ENCODE results near the gene OR10P1. TPM values are rescaled to one million over a fixed set of nuclear protein-coding genes. Genes with fewer than 3 reads are reported as not detected.

OR10P1 gene
- total RNA-seq, 2 experiments from 2014 or later = not detected

GRCh38 chr12:55610598-55610997 is 26.1 kb upstream of the OR10P1 start:
- Histone ChIP-seq H3K36me3 (ENCODE audit: insufficient read depth, low read length) (no peaks in the 10 kb centered on the region), H3K27ac (ENCODE audit: low read depth, low read length, poor library complexity, severe bottlenecking) (no peak overlapping the region), H3K4me3 (ENCODE audit: low read depth, low read length, poor library complexity, severe bottlenecking) (no peak overlapping the region), H3K4me2 (ENCODE audit: low read length) (no peak overlapping the region), H4K20me1 (ENCODE audit: insufficient read depth, low read length) (no peaks in the 10 kb centered on the region), H3K79me2 (ENCODE audit: insufficient read depth, low read depth, low read length) (no peaks in the 10 kb centered on the region), H3K4me1 (ENCODE audit: insufficient read depth, low read length, poor library complexity, severe bottlenecking) (no peaks in the 10 kb centered on the region), H2AFZ (ENCODE audit: low read length) (no peak overlapping the region), H3K9me3 (ENCODE audit: low read length) (no peaks in the 10 kb centered on the region), H3K9me2 (ENCODE audit: insufficient read depth, low read length) (no peaks in the 10 kb centered on the region)
- POLR2A ChIA-PET = no interaction called here
- CTCF ChIA-PET (ENCODE audit: unreplicated experiment) = no interaction called here
- TF ChIP-seq CTCF (conservative IDR thresholded peaks at IDR 0.05; ENCODE audit: low read length) (no peak), EZH2phosphoT487 (IDR thresholded peaks at IDR 0.05; ENCODE audit: borderline replicate concordance, low read depth, low read length) (no peak)
- no TSS peak for BruUV-seq (replicated peaks)
- intact Hi-C loops (cut with micrococcal nuclease; ENCODE audit: unreplicated experiment) = no loop called here
- DNase-seq (ENCODE audit: low spot score) = no peak

GRCh38 chr12:55612646-55613045 is 24.0 kb upstream of the OR10P1 start:
- no peak overlapping the region for H3K4me3 ChIP-seq (ENCODE audit: low read depth, low read length, poor library complexity, severe bottlenecking)
- intact Hi-C loops (cut with micrococcal nuclease; ENCODE audit: unreplicated experiment) = no loop called here

More at GRCh38 chr12:55612646-55613045, 24.0 kb upstream of the OR10P1 start:
- no peaks in the 10 kb centered on the region for H3K36me3 ChIP-seq (ENCODE audit: insufficient read depth, low read length)
- H3K4me1 ChIP-seq (ENCODE audit: insufficient read depth, low read length, poor library complexity, severe bottlenecking) = no peaks in the 10 kb centered on the region
- no peak overlapping the region for H3K4me2 ChIP-seq (ENCODE audit: low read length)
- no peaks in the 10 kb centered on the region for H4K20me1 ChIP-seq (ENCODE audit: insufficient read depth, low read length)
- H3K27ac ChIP-seq (ENCODE audit: low read depth, low read length, poor library complexity, severe bottlenecking) = no peak overlapping the region
- ChIA-PET CTCF (ENCODE audit: unreplicated experiment) (no interaction called here), POLR2A (no interaction called here)
- no peak for DNase-seq (ENCODE audit: low spot score)
- no peak overlapping the region for H2AFZ ChIP-seq (ENCODE audit: low read length)
- no peaks in the 10 kb centered on the region; the same call in 1 of the 2 replicates for H3K9me3 ChIP-seq (ENCODE audit: low read length)
- no TSS peak for BruUV-seq (replicated peaks)
- TF ChIP-seq EZH2phosphoT487 (IDR thresholded peaks at IDR 0.05; ENCODE audit: borderline replicate concordance, low read depth, low read length) (no peak), CTCF (conservative IDR thresholded peaks at IDR 0.05; ENCODE audit: low read length) (no peak)
- no peaks in the 10 kb centered on the region for H3K9me2 ChIP-seq (ENCODE audit: insufficient read depth, low read length)
- no peaks in the 10 kb centered on the region for H3K79me2 ChIP-seq (ENCODE audit: insufficient read depth, low read depth, low read length)

Measured in OCI-LY7 (cell line).